ENCODE measurements around the gene PRDM16. TPM values are rescaled to one million over a fixed set of nuclear protein-coding genes. Genes with fewer than 3 reads are reported as not detected.

Gene PRDM16
- total RNA-seq, 1 experiment from 2014 or later, result 6.1 TPM

DNA sequence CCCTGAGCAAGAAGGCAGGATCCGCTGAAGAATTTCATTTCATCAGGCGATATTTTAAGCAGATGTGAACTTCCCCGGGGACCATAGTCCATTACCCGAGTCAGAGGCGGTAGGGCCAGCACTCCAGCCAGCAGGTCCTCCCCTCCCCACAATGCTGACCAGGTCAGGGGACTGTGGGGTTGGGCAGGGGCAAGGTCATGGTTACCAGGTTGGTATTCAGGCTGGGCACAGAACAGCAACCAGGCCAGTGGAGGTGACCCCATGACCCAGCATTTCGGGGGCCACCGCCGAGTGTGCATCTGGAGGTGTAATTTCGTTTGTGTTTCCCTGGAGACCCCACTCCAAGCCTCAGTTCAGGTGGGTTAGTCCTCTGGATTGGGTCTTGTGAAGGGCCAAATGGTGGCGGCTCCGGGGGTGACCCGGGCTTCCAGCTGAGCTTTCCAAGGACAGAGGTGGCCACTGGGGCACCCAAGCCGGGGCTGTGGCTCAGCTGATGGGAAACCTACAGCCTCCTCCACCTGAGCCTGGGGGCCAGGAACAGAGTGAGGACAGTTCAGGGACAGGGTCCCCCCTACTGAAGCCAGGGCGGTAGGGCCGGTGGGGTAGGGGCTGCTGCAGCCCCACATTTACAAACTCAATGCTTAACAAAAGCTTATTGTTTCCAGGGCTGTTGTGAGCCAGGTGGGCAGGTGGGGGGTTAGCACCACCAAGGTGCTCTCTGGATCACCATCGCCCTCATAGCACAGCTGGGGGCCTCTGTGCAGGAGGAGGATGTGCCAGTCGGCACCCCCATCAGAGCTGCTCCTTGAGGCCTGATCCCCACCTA, 2.8 kb downstream of the PRDM16 start:
- Histone ChIP-seq H3K4me1 (ENCODE audit: control insufficient read depth in 1 of 2, insufficient read depth in 2 of 2, low read length in 2 of 2) (no peaks in the 10 kb centered on the region; a peak in 1 of 4 replicates), H3K9me3 (ENCODE audit: control insufficient read depth in 1 of 2, insufficient read depth in 1 of 2, low read depth in 1 of 2, low read length in 2 of 2) (no peaks in the 10 kb centered on the region), H3K79me2 (ENCODE audit: insufficient read depth, low read length) (no peaks in the 10 kb centered on the region), H3K9ac (ENCODE audit: low read length) (no peak overlapping the region), H3K4me3 (replicated peaks in 1 of 2; ENCODE audit: low read depth in 1 of 2, low read length in 2 of 2) (no peak overlapping the region), H3K9me2 (ENCODE audit: insufficient read depth) (no peaks in the 10 kb centered on the region), H3K36me3 (ENCODE audit: control insufficient read depth in 1 of 2, insufficient read depth in 2 of 2, low read length in 2 of 2) (no peaks in the 10 kb centered on the region), H4K20me1 (ENCODE audit: insufficient read depth) (no peaks in the 10 kb centered on the region), H3K4me2 (ENCODE audit: low read length) (no peak overlapping the region), H3K27me3 (ENCODE audit: insufficient read depth, low read length) (no peaks in the 10 kb centered on the region), H2AFZ (ENCODE audit: low read depth, low read length, poor library complexity, severe bottlenecking) (no peak overlapping the region), H3K27ac (ENCODE audit: low read depth, low read length) (no peak overlapping the region)
- intact Hi-C loops (cut with micrococcal nuclease), result loop anchor here (10.0 kb wide), 1 partner anchor 253 kb away; no protein-coding TSS in a partner anchor
- RAD21 ChIA-PET (ENCODE audit: low non-redundant PET in 1 of 2, low total read pairs in 2 of 2, uncharacterized antibody in 2 of 2, unreplicated experiment in 2 of 2), result no interaction called here
- BruUV-seq (replicated peaks), result no TSS peak
- CTCF ChIA-PET, result no interaction called here
- POLR2A ChIA-PET, result no interaction called here
- DNase-seq (ENCODE audit: low read depth, low spot score) (no peak), ATAC-seq (no peak)
- TF ChIP-seq CEBPB (IDR thresholded peaks at IDR 0.05; ENCODE audit: low read depth) (no peak), FOSL1 (IDR thresholded peaks at IDR 0.05; ENCODE audit: low read depth) (no peak), TCF7L2 (IDR thresholded peaks at IDR 0.05; ENCODE audit: borderline replicate concordance, extremely low read depth, insufficient read depth, insufficient read length) (no peak)
- TF ChIP-seq, protein P1, sequence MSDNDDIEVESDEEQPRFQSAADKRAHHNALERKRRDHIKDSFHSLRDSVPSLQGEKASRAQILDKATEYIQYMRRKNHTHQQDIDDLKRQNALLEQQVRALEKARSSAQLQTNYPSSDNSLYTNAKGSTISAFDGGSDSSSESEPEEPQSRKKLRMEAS (IDR thresholded peaks at IDR 0.05), result no peak

DNA sequence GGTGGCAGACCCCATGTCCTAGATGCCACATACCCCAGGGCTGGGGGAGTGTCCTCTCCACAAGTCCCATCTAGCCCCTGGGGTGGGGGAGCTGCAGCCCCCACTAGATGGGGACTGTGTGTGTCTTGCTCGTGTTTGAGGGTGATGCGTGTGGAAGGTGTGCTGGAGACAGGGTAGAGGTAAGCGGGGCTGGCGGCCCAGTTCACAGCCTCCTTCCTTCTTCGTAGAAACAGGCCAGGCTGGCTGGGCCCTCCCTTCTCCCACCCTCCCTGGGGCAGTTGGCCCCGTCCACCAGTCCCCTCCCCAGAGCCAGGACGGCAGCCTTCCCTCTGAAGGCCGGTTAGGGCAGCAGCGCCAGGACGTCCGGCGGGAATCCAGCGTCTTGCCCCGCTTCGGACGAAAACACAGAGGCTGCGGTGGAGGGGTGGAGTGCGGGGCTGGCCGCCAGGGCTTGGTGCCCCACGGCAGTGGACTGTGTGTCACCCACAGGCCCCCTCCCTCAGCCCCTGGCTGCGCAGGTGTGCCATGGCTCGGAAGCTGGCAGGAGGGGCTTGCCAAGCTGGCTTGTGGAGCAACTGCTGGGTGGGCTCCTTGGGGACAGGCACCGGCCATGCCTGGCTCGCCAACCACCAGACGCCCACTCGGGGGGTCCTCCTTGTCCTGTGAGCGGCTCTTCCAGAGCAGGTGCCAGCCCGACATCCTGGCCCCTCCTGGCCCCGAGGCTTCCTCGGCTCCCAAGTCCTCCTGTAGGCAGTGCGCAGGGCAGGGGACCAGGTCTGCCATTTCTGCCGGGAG, 3.6 kb downstream of the PRDM16 start:
- Histone ChIP-seq H3K4me3 (replicated peaks in 1 of 2; ENCODE audit: low read depth in 1 of 2, low read length in 2 of 2) (no peak overlapping the region), H3K9me2 (ENCODE audit: insufficient read depth) (no peaks in the 10 kb centered on the region), H3K4me1 (ENCODE audit: control insufficient read depth in 1 of 2, insufficient read depth in 2 of 2, low read length in 2 of 2) (no peaks in the 10 kb centered on the region; a peak in 1 of 4 replicates), H3K9me3 (ENCODE audit: control insufficient read depth in 1 of 2, insufficient read depth in 1 of 2, low read depth in 1 of 2, low read length in 2 of 2) (no peaks in the 10 kb centered on the region), H3K36me3 (ENCODE audit: control insufficient read depth in 1 of 2, insufficient read depth in 2 of 2, low read length in 2 of 2) (no peaks in the 10 kb centered on the region), H4K20me1 (ENCODE audit: insufficient read depth) (no peaks in the 10 kb centered on the region), H3K27ac (ENCODE audit: low read depth, low read length) (no peak overlapping the region), H3K4me2 (ENCODE audit: low read length) (no peak overlapping the region), H3K27me3 (ENCODE audit: insufficient read depth, low read length) (no peaks in the 10 kb centered on the region), H3K79me2 (ENCODE audit: insufficient read depth, low read length) (no peaks in the 10 kb centered on the region), H2AFZ (ENCODE audit: low read depth, low read length, poor library complexity, severe bottlenecking) (no peak overlapping the region), H3K9ac (ENCODE audit: low read length) (no peak overlapping the region)
- no peak for ATAC-seq
- POLR2A ChIA-PET, result no interaction called here
- no TSS peak for BruUV-seq (replicated peaks)
- CTCF ChIA-PET, result no interaction called here
- intact Hi-C loops (cut with micrococcal nuclease), result loop anchor here (10.0 kb wide), 1 partner anchor 252 kb away; no protein-coding TSS in a partner anchor
- no peak for DNase-seq (ENCODE audit: low read depth, low spot score)
- RAD21 ChIA-PET (ENCODE audit: low non-redundant PET in 1 of 2, low total read pairs in 2 of 2, uncharacterized antibody in 2 of 2, unreplicated experiment in 2 of 2), result no interaction called here
- TF ChIP-seq ZNF274 (IDR thresholded peaks at IDR 0.05; ENCODE audit: low read depth, low read length), result no peak
- TF ChIP-seq EZH2phosphoT487 (IDR thresholded peaks at IDR 0.05; ENCODE audit: borderline replicate concordance), result no peak
- TF ChIP-seq, protein P2, sequence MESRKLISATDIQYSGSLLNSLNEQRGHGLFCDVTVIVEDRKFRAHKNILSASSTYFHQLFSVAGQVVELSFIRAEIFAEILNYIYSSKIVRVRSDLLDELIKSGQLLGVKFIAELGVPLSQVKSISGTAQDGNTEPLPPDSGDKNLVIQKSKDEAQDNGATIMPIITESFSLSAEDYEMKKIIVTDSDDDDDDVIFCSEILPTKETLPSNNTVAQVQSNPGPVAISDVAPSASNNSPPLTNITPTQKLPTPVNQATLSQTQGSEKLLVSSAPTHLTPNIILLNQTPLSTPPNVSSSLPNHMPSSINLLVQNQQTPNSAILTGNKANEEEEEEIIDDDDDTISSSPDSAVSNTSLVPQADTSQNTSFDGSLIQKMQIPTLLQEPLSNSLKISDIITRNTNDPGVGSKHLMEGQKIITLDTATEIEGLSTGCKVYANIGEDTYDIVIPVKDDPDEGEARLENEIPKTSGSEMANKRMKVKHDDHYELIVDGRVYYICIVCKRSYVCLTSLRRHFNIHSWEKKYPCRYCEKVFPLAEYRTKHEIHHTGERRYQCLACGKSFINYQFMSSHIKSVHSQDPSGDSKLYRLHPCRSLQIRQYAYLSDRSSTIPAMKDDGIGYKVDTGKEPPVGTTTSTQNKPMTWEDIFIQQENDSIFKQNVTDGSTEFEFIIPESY (IDR thresholded peaks at IDR 0.05; ENCODE audit: extremely low read depth, insufficient replicate concordance, low read length), result no peak
- TF ChIP-seq EZH2 (IDR thresholded peaks at IDR 0.05), result no peak
- no peak for TF ChIP-seq SP1 (IDR thresholded peaks at IDR 0.05; ENCODE audit: low read depth)
- TF ChIP-seq, protein P3, sequence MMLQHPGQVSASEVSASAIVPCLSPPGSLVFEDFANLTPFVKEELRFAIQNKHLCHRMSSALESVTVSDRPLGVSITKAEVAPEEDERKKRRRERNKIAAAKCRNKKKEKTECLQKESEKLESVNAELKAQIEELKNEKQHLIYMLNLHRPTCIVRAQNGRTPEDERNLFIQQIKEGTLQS (IDR thresholded peaks at IDR 0.05), result no peak
- no peak for TF ChIP-seq TCF7L2 (IDR thresholded peaks at IDR 0.05; ENCODE audit: borderline replicate concordance, extremely low read depth, insufficient read depth, insufficient read length)
- TF ChIP-seq FOSL1 (IDR thresholded peaks at IDR 0.05; ENCODE audit: low read depth), result no peak
- no peak for TF ChIP-seq CEBPB (IDR thresholded peaks at IDR 0.05; ENCODE audit: low read depth)
